Gastrocnemius medialis (tissue), 4 donors: ENCODE data around the gene MCM5. TPM values are rescaled to one million over a fixed set of nuclear protein-coding genes. Genes with fewer than 3 reads are reported as not detected.

ENCODE experiments used
- ATAC-seq, 2 donors: fragments of 150-250 bp; one replicate each; pipeline ENCODE4 v1.9.1; 2016
- DNase-seq, 2 donors: peaks; one replicate each; pipeline ENCODE4 v3.0.0-alpha.2; 2019
- H3K27ac ChIP-seq, 4 donors: fragments of 200-600 bp; sonication (generic); 1 replicate in 1 of 4; 2 replicates in 3 of 4; pipeline ENCODE4 v1.5.1; 2016 to 2018; ENCODE audit warnings: mild to moderate bottlenecking in 2 of 4, moderate library complexity in 1 of 4
- H3K27me3 ChIP-seq, 3 donors: fragments of 200-600 bp; sonication (generic) in 2 of 3; 1 replicate in 1 of 3; 2 replicates in 2 of 3; pipeline versions ENCODE4 v1.5.1 to v1.6.0; 2016 to 2019; ENCODE audit warnings: mild to moderate bottlenecking in 1 of 3, moderate library complexity in 1 of 3
- H3K36me3 ChIP-seq, 2 donors: fragments of 200-600 bp; sonication (generic) in 1 of 2; one replicate each; pipeline ENCODE4 v1.5.1; 2017 to 2018
- H3K4me1 ChIP-seq, 2 donors: fragments of 200-600 bp; sonication (generic) in 1 of 2; one replicate each; pipeline ENCODE4 v1.5.1; 2016 to 2017; ENCODE audit warnings: mild to moderate bottlenecking in 2 of 2
- H3K4me3 ChIP-seq, 4 donors: fragments of 200-600 bp; sonication (generic) in 3 of 4; 1 replicate in 1 of 4; 2 replicates in 3 of 4; pipeline ENCODE4 v1.5.1; 2016 to 2019; ENCODE audit warnings: mild to moderate bottlenecking in 2 of 4
- H3K9me3 ChIP-seq, 3 donors: fragments of 200-600 bp; sonication (generic) in 2 of 3; 1 replicate in 1 of 3; 2 replicates in 2 of 3; pipeline ENCODE4 v1.5.1; 2016 to 2019
- POLR2A ChIP-seq, 2 donors: fragments of 450-650 bp; IDR thresholded peaks; one replicate each; pipeline ENCODE4 v1.6.1; 2017; ENCODE audit warnings: antibody characterized with exemption in 2 of 2, mild to moderate bottlenecking in 2 of 2, moderate library complexity in 2 of 2
- in situ Hi-C, 4 donors: fragments of 200-750 bp; cut with MboI; loops; one replicate each; pipeline versions ENCODE4 v1.15.0 to v1.8.0; 2017; ENCODE audit warnings: low sequenced_read_pairs in 4 of 4
- intact Hi-C: fragments of 100-400 bp; cut with DNase I; formaldehyde crosslinking; loops from one replicate; pipeline ENCODE4 v1.15.1; 2023; ENCODE audit warnings: low total_unique reads
- total RNA-seq, 4 donors: library from RNA; depleted of rRNA; stranded (reverse); fragments of >200 nt; gene quantifications; one replicate each; pipeline versions ENCODE4 v1.1.0 to v1.2.3, GENCODE V29; 2016
- TF ChIP-seq, protein P1 (sequence below), 5 experiments: fragments of 450-650 bp in 3 of 5; fragments of 200-600 bp in 2 of 5; sonication (generic) in 2 of 5; IDR thresholded peaks in 4 of 5; conservative IDR thresholded peaks in 1 of 5; 1 replicate in 4 of 5; 2 replicates in 1 of 5; pipeline ENCODE4 v1.5.1; 2016 to 2019; ENCODE audit warnings: antibody characterized with exemption in 5 of 5, mild to moderate bottlenecking in 3 of 5, moderate library complexity in 3 of 5

MCM5 gene
- total RNA-seq, 4 donors from 2014 or later: 7.1 to 19.3 (median 14.9) TPM

DNA sequence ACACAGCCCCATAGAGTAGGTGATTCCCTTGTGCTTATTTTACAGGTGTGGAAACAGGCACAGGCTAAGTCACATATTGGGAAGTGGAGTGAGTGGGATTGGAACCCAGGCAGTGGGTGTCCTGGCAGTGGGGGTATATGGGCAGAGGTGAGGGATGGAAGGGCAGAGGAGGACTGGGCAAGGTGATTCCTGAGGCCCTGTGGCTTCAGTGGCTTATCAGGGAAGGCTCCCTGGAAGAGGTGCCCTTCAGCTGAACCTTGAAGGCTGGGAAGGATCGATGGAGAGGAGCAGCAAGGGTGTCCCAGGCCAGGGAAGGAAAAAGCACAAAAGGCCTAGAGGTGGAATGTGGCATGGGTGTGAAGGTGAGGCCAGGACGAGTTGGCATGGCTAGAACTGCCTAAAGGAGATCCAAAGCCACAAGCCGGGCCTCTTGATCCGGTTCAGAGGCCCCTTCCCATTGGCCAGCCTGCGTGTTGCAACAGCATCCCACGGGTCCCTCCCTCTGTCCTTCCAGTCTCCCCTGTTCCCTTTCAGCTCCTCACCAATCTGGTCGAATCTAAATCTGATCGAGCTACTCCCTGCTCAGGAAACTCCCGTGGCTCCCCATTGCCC lies 41.7 kb downstream of the MCM5 start:
- H3K9me3 ChIP-seq: no peaks in the 10 kb centered on the region
- TF ChIP-seq, protein P1, sequence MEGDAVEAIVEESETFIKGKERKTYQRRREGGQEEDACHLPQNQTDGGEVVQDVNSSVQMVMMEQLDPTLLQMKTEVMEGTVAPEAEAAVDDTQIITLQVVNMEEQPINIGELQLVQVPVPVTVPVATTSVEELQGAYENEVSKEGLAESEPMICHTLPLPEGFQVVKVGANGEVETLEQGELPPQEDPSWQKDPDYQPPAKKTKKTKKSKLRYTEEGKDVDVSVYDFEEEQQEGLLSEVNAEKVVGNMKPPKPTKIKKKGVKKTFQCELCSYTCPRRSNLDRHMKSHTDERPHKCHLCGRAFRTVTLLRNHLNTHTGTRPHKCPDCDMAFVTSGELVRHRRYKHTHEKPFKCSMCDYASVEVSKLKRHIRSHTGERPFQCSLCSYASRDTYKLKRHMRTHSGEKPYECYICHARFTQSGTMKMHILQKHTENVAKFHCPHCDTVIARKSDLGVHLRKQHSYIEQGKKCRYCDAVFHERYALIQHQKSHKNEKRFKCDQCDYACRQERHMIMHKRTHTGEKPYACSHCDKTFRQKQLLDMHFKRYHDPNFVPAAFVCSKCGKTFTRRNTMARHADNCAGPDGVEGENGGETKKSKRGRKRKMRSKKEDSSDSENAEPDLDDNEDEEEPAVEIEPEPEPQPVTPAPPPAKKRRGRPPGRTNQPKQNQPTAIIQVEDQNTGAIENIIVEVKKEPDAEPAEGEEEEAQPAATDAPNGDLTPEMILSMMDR (IDR thresholded peaks at IDR 0.05 in 4 of 5, conservative IDR thresholded peaks at IDR 0.05 in 1 of 5): no peak
- no peak for TF ChIP-seq POLR2A (IDR thresholded peaks at IDR 0.05)
- H3K4me1 ChIP-seq: no peaks in the 10 kb centered on the region
- no peaks in the 10 kb centered on the region for H3K36me3 ChIP-seq
- H3K27ac ChIP-seq: no peak overlapping the region
- H3K4me3 ChIP-seq: no peak overlapping the region
- in situ Hi-C loops: loop anchor here in 2 of 4 donors (25.0 kb wide), 2 partner anchors 496 to 671 kb away; no protein-coding TSS in a partner anchor
- DNase-seq: no peak
- ATAC-seq: no peak
- no peaks in the 10 kb centered on the region for H3K27me3 ChIP-seq
- intact Hi-C loops: no loop called here

GRCh38 chr22:35442471-35442870 lies 42.5 kb downstream of the MCM5 start:
- no peaks in the 10 kb centered on the region for H3K27me3 ChIP-seq
- in situ Hi-C loops (loop anchor here in 2 of 4 donors (25.0 kb wide), 2 partner anchors 495 to 670 kb away; no protein-coding TSS in a partner anchor), intact Hi-C loops (no loop called here)
- H3K36me3 ChIP-seq: no peaks in the 10 kb centered on the region
- TF ChIP-seq, protein P1 (IDR thresholded peaks at IDR 0.05 in 4 of 5, conservative IDR thresholded peaks at IDR 0.05 in 1 of 5): no peak
- no peak for TF ChIP-seq POLR2A (IDR thresholded peaks at IDR 0.05)
- DNase-seq: no peak
- H3K9me3 ChIP-seq: no peaks in the 10 kb centered on the region
- no peak overlapping the region for H3K4me3 ChIP-seq
- ATAC-seq: no peak
- H3K4me1 ChIP-seq: no peaks in the 10 kb centered on the region
- no peak overlapping the region for H3K27ac ChIP-seq

DNA sequence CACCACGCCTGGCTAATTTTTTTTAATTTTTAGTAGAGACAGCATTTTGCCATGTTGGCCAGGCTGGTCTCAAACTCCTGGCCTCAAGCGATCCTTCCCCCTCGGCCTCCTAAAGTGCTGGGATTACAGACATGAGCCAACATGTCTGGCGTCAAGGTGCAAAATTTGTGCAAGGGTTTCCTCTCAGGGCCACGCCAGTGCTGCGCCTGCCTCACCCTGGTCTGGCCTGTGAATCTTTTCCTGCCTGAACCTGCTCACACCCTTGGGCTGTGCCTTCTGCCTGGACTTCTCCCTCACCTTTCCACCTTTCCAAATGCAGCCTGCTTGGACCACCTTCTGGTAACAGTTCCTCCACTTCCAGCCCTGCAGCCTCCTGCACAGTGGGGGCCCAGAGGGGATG lies 43.4 kb downstream of the MCM5 start:
- in situ Hi-C loops: loop anchor here in 2 of 4 donors (25.0 kb wide), 2 partner anchors 494 to 669 kb away; no protein-coding TSS in a partner anchor

GRCh38 chr22:35443790-35444684 lies 44.1 kb downstream of the MCM5 start:
- H3K27ac ChIP-seq: no peak overlapping the region
- no peak for ATAC-seq
- intact Hi-C loops: no loop called here

More for the DNA sequence above, 43.4 kb downstream of the MCM5 start:
- Histone ChIP-seq H3K27ac (no peak overlapping the region), H3K4me3 (no peak overlapping the region), H3K27me3 (no peaks in the 10 kb centered on the region), H3K4me1 (no peaks in the 10 kb centered on the region), H3K9me3 (no peaks in the 10 kb centered on the region), H3K36me3 (no peaks in the 10 kb centered on the region)
- TF ChIP-seq, protein P1 (IDR thresholded peaks at IDR 0.05 in 4 of 5, conservative IDR thresholded peaks at IDR 0.05 in 1 of 5): no peak
- no peak for TF ChIP-seq POLR2A (IDR thresholded peaks at IDR 0.05)
- no peak for ATAC-seq
- intact Hi-C loops: no loop called here
- DNase-seq: no peak

More at GRCh38 chr22:35443790-35444684, 44.1 kb downstream of the MCM5 start:
- DNase-seq: no peak
- Histone ChIP-seq H3K4me3 (no peak overlapping the region), H3K4me1 (no peaks in the 10 kb centered on the region), H3K27me3 (no peaks in the 10 kb centered on the region), H3K36me3 (no peaks in the 10 kb centered on the region), H3K9me3 (no peaks in the 10 kb centered on the region)
- in situ Hi-C loops: loop anchor here in 2 of 4 donors (25.0 kb wide), 2 partner anchors 493 to 668 kb away; no protein-coding TSS in a partner anchor
- no peak for TF ChIP-seq POLR2A (IDR thresholded peaks at IDR 0.05)
- TF ChIP-seq, protein P1 (IDR thresholded peaks at IDR 0.05 in 4 of 5, conservative IDR thresholded peaks at IDR 0.05 in 1 of 5): no peak
